Breast epithelium (tissue), 4 donors: ENCODE results near the gene CACNA1E. TPM values are rescaled to one million over a fixed set of nuclear protein-coding genes. Genes with fewer than 3 reads are reported as not detected.

ENCODE experiments used
- DNase-seq, 2 donors: peaks; one replicate each; pipeline ENCODE4 v3.0.0-alpha.2; 2019; ENCODE audit warnings: low spot score in 2 of 2
- H3K27ac ChIP-seq, 2 donors: fragments of 200-600 bp; sonication (generic) in 1 of 2; one replicate each; pipeline ENCODE4 v1.5.1; 2016 to 2019; ENCODE audit warnings: mild to moderate bottlenecking in 1 of 2
- H3K27me3 ChIP-seq, 2 donors: fragments of 200-600 bp; sonication (generic) in 1 of 2; one replicate each; pipeline versions ENCODE4 v1.5.1 to v1.6.0; 2017 to 2019; ENCODE audit warnings: control low read depth in 1 of 2, mild to moderate bottlenecking in 1 of 2
- H3K36me3 ChIP-seq: fragments of 200-600 bp; one replicate; pipeline ENCODE4 v1.5.1; 2019
- H3K4me1 ChIP-seq, 2 donors: fragments of 200-600 bp; sonication (generic); one replicate each; pipeline ENCODE4 v1.5.1; 2016 to 2019; ENCODE audit warnings: control low read depth in 1 of 2
- H3K4me3 ChIP-seq, 3 donors: fragments of 200-600 bp; sonication (generic); 1 replicate in 2 of 3; 2 replicates in 1 of 3; pipeline ENCODE4 v1.5.1; 2016 to 2019; ENCODE audit warnings: mild to moderate bottlenecking in 3 of 3, moderate library complexity in 2 of 3
- H3K9me3 ChIP-seq, 2 donors: fragments of 200-600 bp; sonication (generic) in 1 of 2; one replicate each; pipeline ENCODE4 v1.5.1; 2016 to 2019; ENCODE audit warnings: control low read depth in 1 of 2
- POLR2A ChIP-seq: fragments of 450-650 bp; IDR thresholded peaks from one replicate; pipeline ENCODE4 v1.6.1; 2016; ENCODE audit warnings: antibody characterized with exemption, mild to moderate bottlenecking, moderate library complexity
- POLR2AphosphoS5 ChIP-seq, 3 donors: sonication (generic); formaldehyde crosslinking; IDR thresholded peaks; one replicate each; pipeline ENCODE4 v1.6.1; 2017; ENCODE audit warnings: antibody characterized with exemption in 3 of 3
- intact Hi-C: fragments of 100-400 bp; cut with DNase I; formaldehyde crosslinking; loops from one replicate; pipeline ENCODE4 v1.15.1; 2023; ENCODE audit warnings: low total_unique reads
- total RNA-seq, 3 donors: library from RNA; depleted of rRNA; stranded (reverse); fragments of >200 nt; gene quantifications; one replicate each; pipeline ENCODE4 v1.1.0, GENCODE V29; 2016
- TF ChIP-seq, protein P1 (sequence below), 3 donors: fragments of 450-650 bp; IDR thresholded peaks; one replicate each; pipeline ENCODE4 v1.5.1; 2016 to 2017; ENCODE audit warnings: antibody characterized with exemption in 3 of 3, mild to moderate bottlenecking in 3 of 3, moderate library complexity in 3 of 3

The CACNA1E gene
- total RNA-seq, 3 donors from 2014 or later: under 0.01 TPM; not detected in 2

- no peaks in the 10 kb centered on the region for H3K4me1 ChIP-seq
- H3K27me3 ChIP-seq: no peaks in the 10 kb centered on the region
- no peak for DNase-seq
- TF ChIP-seq POLR2AphosphoS5 (IDR thresholded peaks at IDR 0.05): no peak
- no peak for TF ChIP-seq POLR2A
- TF ChIP-seq, protein P1, sequence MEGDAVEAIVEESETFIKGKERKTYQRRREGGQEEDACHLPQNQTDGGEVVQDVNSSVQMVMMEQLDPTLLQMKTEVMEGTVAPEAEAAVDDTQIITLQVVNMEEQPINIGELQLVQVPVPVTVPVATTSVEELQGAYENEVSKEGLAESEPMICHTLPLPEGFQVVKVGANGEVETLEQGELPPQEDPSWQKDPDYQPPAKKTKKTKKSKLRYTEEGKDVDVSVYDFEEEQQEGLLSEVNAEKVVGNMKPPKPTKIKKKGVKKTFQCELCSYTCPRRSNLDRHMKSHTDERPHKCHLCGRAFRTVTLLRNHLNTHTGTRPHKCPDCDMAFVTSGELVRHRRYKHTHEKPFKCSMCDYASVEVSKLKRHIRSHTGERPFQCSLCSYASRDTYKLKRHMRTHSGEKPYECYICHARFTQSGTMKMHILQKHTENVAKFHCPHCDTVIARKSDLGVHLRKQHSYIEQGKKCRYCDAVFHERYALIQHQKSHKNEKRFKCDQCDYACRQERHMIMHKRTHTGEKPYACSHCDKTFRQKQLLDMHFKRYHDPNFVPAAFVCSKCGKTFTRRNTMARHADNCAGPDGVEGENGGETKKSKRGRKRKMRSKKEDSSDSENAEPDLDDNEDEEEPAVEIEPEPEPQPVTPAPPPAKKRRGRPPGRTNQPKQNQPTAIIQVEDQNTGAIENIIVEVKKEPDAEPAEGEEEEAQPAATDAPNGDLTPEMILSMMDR (IDR thresholded peaks at IDR 0.05): no peak
- H3K4me3 ChIP-seq: no peak overlapping the region
- H3K36me3 ChIP-seq: no peaks in the 10 kb centered on the region
- H3K9me3 ChIP-seq: no peaks in the 10 kb centered on the region
- intact Hi-C loops: no loop called here
- no peak overlapping the region for H3K27ac ChIP-seq
Observed at GRCh38 chr1:181647314-181648035, 164.2 kb downstream of the CACNA1E start.

GRCh38 chr1:181651276-181651675 is 168.0 kb downstream of the CACNA1E start:
- no peak overlapping the region for H3K4me3 ChIP-seq
- intact Hi-C loops: no loop called here
- no peaks in the 10 kb centered on the region for H3K4me1 ChIP-seq
- TF ChIP-seq POLR2A (no peak), POLR2AphosphoS5 (IDR thresholded peaks at IDR 0.05) (no peak)
- TF ChIP-seq, protein P1 (IDR thresholded peaks at IDR 0.05): no peak
- no peaks in the 10 kb centered on the region for H3K36me3 ChIP-seq
- no peak overlapping the region for H3K27ac ChIP-seq
- peaks cover 0 to 4% of the 10 kb centered on the region in 2 donors for H3K9me3 ChIP-seq
- DNase-seq: no peak
- H3K27me3 ChIP-seq: no peaks in the 10 kb centered on the region

GRCh38 chr1:181655756-181656155 is 172.4 kb downstream of the CACNA1E start:
- H3K4me3 ChIP-seq: no peak overlapping the region
- no peak overlapping the region for H3K27ac ChIP-seq
- TF ChIP-seq, protein P1 (IDR thresholded peaks at IDR 0.05): no peak
- TF ChIP-seq POLR2AphosphoS5 (IDR thresholded peaks at IDR 0.05): no peak
- TF ChIP-seq POLR2A: no peak
- DNase-seq: no peak
- intact Hi-C loops: no loop called here
- no peaks in the 10 kb centered on the region for H3K4me1 ChIP-seq
- H3K27me3 ChIP-seq: no peaks in the 10 kb centered on the region
- no peaks in the 10 kb centered on the region for H3K36me3 ChIP-seq
- peaks cover 0 to 4% of the 10 kb centered on the region in 2 donors for H3K9me3 ChIP-seq

- TF ChIP-seq, protein P1 (IDR thresholded peaks at IDR 0.05): no peak
- TF ChIP-seq POLR2AphosphoS5 (IDR thresholded peaks at IDR 0.05) (no peak), POLR2A (no peak)
- H3K4me3 ChIP-seq: no peak overlapping the region
- no peaks in the 10 kb centered on the region for H3K4me1 ChIP-seq
- intact Hi-C loops: no loop called here
- DNase-seq: no peak
- no peaks in the 10 kb centered on the region for H3K27me3 ChIP-seq
- H3K36me3 ChIP-seq: no peaks in the 10 kb centered on the region
- H3K9me3 ChIP-seq: peaks cover 0 to 4% of the 10 kb centered on the region in 2 donors
- H3K27ac ChIP-seq: no peak overlapping the region
Observed at GRCh38 chr1:181656491-181656890, 173.2 kb downstream of the CACNA1E start.

- Histone ChIP-seq H3K27me3 (no peaks in the 10 kb centered on the region), H3K9me3 (no peaks in the 10 kb centered on the region), H3K36me3 (no peaks in the 10 kb centered on the region), H3K4me3 (no peak overlapping the region), H3K4me1 (no peaks in the 10 kb centered on the region), H3K27ac (no peak overlapping the region)
- TF ChIP-seq POLR2AphosphoS5 (IDR thresholded peaks at IDR 0.05) (no peak), POLR2A (no peak)
- TF ChIP-seq, protein P1 (IDR thresholded peaks at IDR 0.05): no peak
- DNase-seq: no peak
- intact Hi-C loops: no loop called here
Observed at GRCh38 chr1:181658581-181658980, 175.3 kb downstream of the CACNA1E start.
